K562 (cell line): ENCODE data around the gene B3GAT3. TPM values are rescaled to one million over a fixed set of nuclear protein-coding genes. Genes with fewer than 3 reads are reported as not detected.
A peak's percentile ranks its signal among the peaks of the same experiment; 100 is the strongest.

Experiments
- ATAC-seq: fragments of 200-7000 bp; cut with Tn5 transposase; 3 replicates; pipeline ENCODE4 v1.9.1; 2020; ENCODE audit warnings: moderate library complexity
- BruUV-seq: library from RNA; stranded (reverse); fragments of 400-500 nt; replicated peaks from 2 replicates; lab custom pipeline; 2021; lab: Mats Ljungman, UMichigan
- CTCF ChIA-PET: fragments of 300-600 bp; formaldehyde crosslinking; extraction: SDS; loops from one replicate; lab custom pipeline; 2021; ENCODE audit warnings: low intra/inter-chr PET ratio; lab: Yijun Ruan, JAX
- POLR2A ChIA-PET: fragments of 300-600, 350-650 bp; sonication (Branson Sonifier 250); formaldehyde crosslinking; extraction: SDS; loops from one replicate; lab custom pipeline; 2021; ENCODE audit warnings: antibody characterized with exemption, inconsistent platforms; lab: Yijun Ruan, JAX
- DNase-seq, 4 experiments: peaks; one replicate each; pipeline versions ENCODE4 v3.0.0 to v3.0.0-alpha.2; 2011 to 2018; ENCODE audit warnings: low spot score in 3 of 4, mixed read lengths in 3 of 4; ENCODE audit errors: extremely low read depth in 1 of 4
- FAIRE-seq: peaks from 2 replicates; lab custom pipeline; 2011; peaks lifted over from hg19 to GRCh38; lab: Jason Lieb, UNC
- H2AFZ ChIP-seq: 2 replicates; pipeline ENCODE4 v1.6.0; 2011; ENCODE audit warnings: low read depth, low read length, control low read depth, inconsistent platforms
- H3K27ac ChIP-seq: fragments of 200-600 bp; 3 replicates; pipeline ENCODE4 v1.8.0; 2011; ENCODE audit warnings: low read depth, mild to moderate bottlenecking, control low read depth, inconsistent platforms, low read length, moderate library complexity, mixed read lengths; ENCODE audit errors: extremely low read depth
- H3K27me3 ChIP-seq, 2 experiments: fragments of 300-600 bp in 1 of 2; 2 replicates in 1 of 2; 3 replicates in 1 of 2; pipeline versions ENCODE4 v1.6.0 to v1.8.0; 2011; ENCODE audit warnings: inconsistent platforms in 2 of 2, low read length in 2 of 2, mild to moderate bottlenecking in 1 of 2, mixed read lengths in 1 of 2, moderate library complexity in 1 of 2; ENCODE audit not compliant: control insufficient read depth in 2 of 2, insufficient read depth in 2 of 2
- H3K36me3 ChIP-seq: fragments of 300-600 bp; 3 replicates; pipeline ENCODE4 v1.8.0; 2011; ENCODE audit warnings: mild to moderate bottlenecking, low read length, inconsistent platforms; ENCODE audit not compliant: control insufficient read depth, insufficient read depth
- H3K4me1 ChIP-seq, 2 experiments: fragments of 200-600 bp in 1 of 2; replicated peaks in 1 of 2; 2 replicates in 1 of 2; 3 replicates in 1 of 2; pipeline versions ENCODE4 v1.5.1 to v1.8.0; 2011; ENCODE audit warnings: inconsistent platforms in 2 of 2, low read length in 2 of 2, mild to moderate bottlenecking in 1 of 2, mixed read lengths in 1 of 2, moderate library complexity in 1 of 2; ENCODE audit not compliant: control insufficient read depth in 2 of 2, insufficient read depth in 2 of 2
- H3K4me2 ChIP-seq: 2 replicates; pipeline ENCODE4 v1.6.1; 2011; ENCODE audit warnings: low read length, control low read depth, inconsistent platforms, mixed read lengths; ENCODE audit not compliant: insufficient read depth
- H3K4me3 ChIP-seq: fragments of 200-600 bp; sonication (generic), shearing (Covaris generic); 2 replicates; pipeline ENCODE4 v1.5.1; 2016; ENCODE audit warnings: control low read depth, inconsistent platforms
- H3K79me2 ChIP-seq: fragments of 200-600 bp; 3 replicates; pipeline ENCODE4 v1.8.0; 2011; ENCODE audit warnings: low read length, inconsistent platforms; ENCODE audit not compliant: control insufficient read depth, insufficient read depth
- H3K9ac ChIP-seq, 2 experiments: 2 replicates each; pipeline versions ENCODE4 v1.6.0 to v1.6.1; 2011; ENCODE audit warnings: low read depth in 2 of 2, low read length in 2 of 2, control low read depth in 1 of 2, inconsistent platforms in 1 of 2, mild to moderate bottlenecking in 1 of 2, mixed read lengths in 1 of 2; ENCODE audit not compliant: insufficient read depth in 1 of 2
- H3K9me1 ChIP-seq: one replicate; pipeline ENCODE4 v1.6.0; 2011; ENCODE audit warnings: inconsistent platforms, mild to moderate bottlenecking, low read length, moderate library complexity; ENCODE audit not compliant: control insufficient read depth, insufficient read depth
- H3K9me3 ChIP-seq: replicated peaks from 2 replicates; pipeline ENCODE4 v1.5.1; 2011; ENCODE audit warnings: low read depth, low read length, inconsistent platforms; ENCODE audit not compliant: control insufficient read depth, insufficient read depth
- H4K20me1 ChIP-seq: replicated peaks from 2 replicates; pipeline ENCODE4 v1.6.1; 2011; ENCODE audit warnings: low read length, inconsistent platforms, mixed read lengths; ENCODE audit not compliant: control insufficient read depth, insufficient read depth
- NFXL1 ChIP-seq: fragments of 450-650 bp; formaldehyde crosslinking; IDR thresholded peaks from 2 replicates; pipeline ENCODE4 v1.4.0; 2021; ENCODE audit warnings: mild to moderate bottlenecking
- TBP ChIP-seq: optimal IDR thresholded peaks from 2 replicates; pipeline ENCODE3; 2011; ENCODE audit warnings: low read depth, low read length, improper control_type of control experiment
- WGBS: fragments of 100-300 bp; shearing (Covaris generic); methylation state at CpG from one replicate; pipeline ENCODE4 v1.1.6; 2016; ENCODE audit warnings: low coverage, mixed read lengths; ENCODE audit not compliant: insufficient coverage; ENCODE audit errors: missing lambda C conversion rate; 5-methylcytosine and 5-hydroxymethylcytosine counted together
- in situ Hi-C: fragments of 300-500 bp; cut with MboI; formaldehyde crosslinking; loops from 4 replicates; pipeline ENCODE4 v1.15.0; 2018; ENCODE audit warnings: inconsistent platforms, mixed read lengths
- intact Hi-C: fragments of 100-400 bp; cut with micrococcal nuclease; formaldehyde crosslinking; loops from 2 replicates; pipeline ENCODE4 v1.14.2; 2022
- polyA plus RNA-seq, 8 experiments: library from polyadenylated mRNA; depleted of rRNA in 4 of 8; stranded (reverse) in 5 of 8; unstranded in 3 of 8; fragments of >200 nt; fragmentation: Nextera tagmentation in 2 of 8; fragmentation: Illumina TruSeq in 1 of 8; extraction: Ambion mirVana in 2 of 8; extraction: Trizol in 1 of 8; gene quantifications; 2 replicates each; pipeline versions ENCODE4 v1.2.1 to v1.2.3, GENCODE V29; 2011 to 2014; ENCODE audit warnings: inconsistent platforms in 1 of 8, missing spikeins in 1 of 8
- total RNA-seq, 7 experiments: library from RNA; depleted of rRNA in 6 of 7; stranded (reverse); fragments of >200 nt in 6 of 7; fragmentation: Illumina TruSeq in 2 of 7; extraction: Trizol in 2 of 7; gene quantifications; 2 replicates each; pipeline versions ENCODE4 v1.2.1 to v1.2.3, GENCODE V29; 2011 to 2021; ENCODE audit warnings: low replicate concordance in 1 of 7
- TF ChIP-seq, protein P1 (sequence below), 2 experiments: fragments of 450-650 bp; IDR thresholded peaks; 2 replicates each; pipeline ENCODE4 v1.6.1; 2016
- TF ChIP-seq, protein P2 (sequence below): fragments of 450-650 bp; IDR thresholded peaks from 2 replicates; pipeline ENCODE4 v1.6.1; 2018; ENCODE audit not compliant: partially characterized antibody

Gene B3GAT3
- total and polyA plus RNA-seq, 9 of the 15 experiments (the other 6 are each of a cell fraction or from before 2014, with no cell fraction given) = 0.30 to 64.0 (median 21.4) TPM

DNA sequence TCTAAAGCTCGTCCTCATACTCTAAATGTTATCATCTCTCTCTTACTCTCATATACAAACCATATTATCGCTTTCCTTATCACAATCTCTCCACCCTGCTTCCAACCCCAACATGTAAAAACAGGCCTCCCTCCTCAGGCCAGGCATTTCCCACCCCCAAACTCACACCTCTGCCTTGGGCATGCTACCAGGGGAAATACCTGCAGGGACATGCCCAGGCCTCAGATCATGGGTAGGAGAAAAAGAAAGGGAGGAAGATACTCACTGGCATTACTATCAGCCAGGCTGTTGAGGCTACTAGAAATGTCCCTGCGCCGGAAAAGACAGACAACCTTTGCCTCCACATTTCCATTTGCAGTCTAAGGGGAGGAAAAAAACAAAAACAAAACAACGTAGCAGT lies 21.9 kb downstream of the B3GAT3 start:
- H3K27ac ChIP-seq = peak overlapping the region; percentile 97
- peak; percentile 44 for FAIRE-seq
- CTCF ChIA-PET = no interaction called here
- H3K27me3 ChIP-seq = no peaks in the 10 kb centered on the region
- no peaks in the 10 kb centered on the region for H3K9me1 ChIP-seq
- POLR2A ChIA-PET = interaction anchor here (0.5 to 2.7 kb wide), 11 partner anchors 8 to 241 kb away, joined by 3 to 45 read pairs (median 4); partner anchors contain the start of genes C11orf98, CSKMT, EEF1G and TUT1
- in situ Hi-C loops = no loop called here
- peaks cover 14 to 32% of the 10 kb centered on the region in 2 experiments; a peak in 4 of 5 replicates for H3K4me1 ChIP-seq
- ATAC-seq = no peak
- H3K36me3 ChIP-seq = peaks cover 72% of the 10 kb centered on the region
- DNase-seq = no peak
- TSS peak; percentile 52 for BruUV-seq
- intact Hi-C loops = loop anchor here (1.0 to 10.0 kb wide), 3 partner anchors 46 to 285 kb away; partner anchors contain the start of genes GANAB, LBHD1, SLC3A2 and UQCC3
- H4K20me1 ChIP-seq = no peaks in the 10 kb centered on the region
- peak overlapping the region; percentile 95 for H3K4me2 ChIP-seq
- peak overlapping the region; percentile 83 to 95; a peak in 3 of 4 replicates for H3K9ac ChIP-seq
- no peaks in the 10 kb centered on the region for H3K9me3 ChIP-seq
- TF ChIP-seq TBP = peak; percentile 18
- TF ChIP-seq NFXL1 (CRISPR knock-in tag) = no peak
- TF ChIP-seq, protein P1, sequence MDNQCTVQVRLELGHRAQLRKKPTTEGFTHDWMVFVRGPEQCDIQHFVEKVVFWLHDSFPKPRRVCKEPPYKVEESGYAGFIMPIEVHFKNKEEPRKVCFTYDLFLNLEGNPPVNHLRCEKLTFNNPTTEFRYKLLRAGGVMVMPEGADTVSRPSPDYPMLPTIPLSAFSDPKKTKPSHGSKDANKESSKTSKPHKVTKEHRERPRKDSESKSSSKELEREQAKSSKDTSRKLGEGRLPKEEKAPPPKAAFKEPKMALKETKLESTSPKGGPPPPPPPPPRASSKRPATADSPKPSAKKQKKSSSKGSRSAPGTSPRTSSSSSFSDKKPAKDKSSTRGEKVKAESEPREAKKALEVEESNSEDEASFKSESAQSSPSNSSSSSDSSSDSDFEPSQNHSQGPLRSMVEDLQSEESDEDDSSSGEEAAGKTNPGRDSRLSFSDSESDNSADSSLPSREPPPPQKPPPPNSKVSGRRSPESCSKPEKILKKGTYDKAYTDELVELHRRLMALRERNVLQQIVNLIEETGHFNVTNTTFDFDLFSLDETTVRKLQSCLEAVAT (IDR thresholded peaks at IDR 0.05) = 0 out of 4 replicates have a peak, but pooled peaks of 1 of the 2 experiments have one; percentile 51
- TF ChIP-seq, protein P2, sequence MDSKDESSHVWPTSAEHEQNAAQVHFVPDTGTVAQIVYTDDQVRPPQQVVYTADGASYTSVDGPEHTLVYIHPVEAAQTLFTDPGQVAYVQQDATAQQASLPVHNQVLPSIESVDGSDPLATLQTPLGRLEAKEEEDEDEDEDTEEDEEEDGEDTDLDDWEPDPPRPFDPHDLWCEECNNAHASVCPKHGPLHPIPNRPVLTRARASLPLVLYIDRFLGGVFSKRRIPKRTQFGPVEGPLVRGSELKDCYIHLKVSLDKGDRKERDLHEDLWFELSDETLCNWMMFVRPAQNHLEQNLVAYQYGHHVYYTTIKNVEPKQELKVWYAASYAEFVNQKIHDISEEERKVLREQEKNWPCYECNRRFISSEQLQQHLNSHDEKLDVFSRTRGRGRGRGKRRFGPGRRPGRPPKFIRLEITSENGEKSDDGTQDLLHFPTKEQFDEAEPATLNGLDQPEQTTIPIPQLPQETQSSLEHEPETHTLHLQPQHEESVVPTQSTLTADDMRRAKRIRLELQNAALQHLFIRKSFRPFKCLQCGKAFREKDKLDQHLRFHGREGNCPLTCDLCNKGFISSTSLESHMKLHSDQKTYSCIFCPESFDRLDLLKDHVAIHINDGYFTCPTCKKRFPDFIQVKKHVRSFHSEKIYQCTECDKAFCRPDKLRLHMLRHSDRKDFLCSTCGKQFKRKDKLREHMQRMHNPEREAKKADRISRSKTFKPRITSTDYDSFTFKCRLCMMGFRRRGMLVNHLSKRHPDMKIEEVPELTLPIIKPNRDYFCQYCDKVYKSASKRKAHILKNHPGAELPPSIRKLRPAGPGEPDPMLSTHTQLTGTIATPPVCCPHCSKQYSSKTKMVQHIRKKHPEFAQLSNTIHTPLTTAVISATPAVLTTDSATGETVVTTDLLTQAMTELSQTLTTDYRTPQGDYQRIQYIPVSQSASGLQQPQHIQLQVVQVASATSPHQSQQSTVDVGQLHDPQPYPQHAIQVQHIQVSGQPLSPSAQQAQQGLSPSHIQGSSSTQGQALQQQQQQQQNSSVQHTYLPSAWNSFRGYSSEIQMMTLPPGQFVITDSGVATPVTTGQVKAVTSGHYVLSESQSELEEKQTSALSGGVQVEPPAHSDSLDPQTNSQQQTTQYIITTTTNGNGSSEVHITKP = peak; percentile 6
- H2AFZ ChIP-seq = no peak overlapping the region
- H3K79me2 ChIP-seq = peaks cover 46% of the 10 kb centered on the region
- peak overlapping the region; percentile 95 for H3K4me3 ChIP-seq
- 3% methylated on average over 5 of the region's 5 CpGs for WGBS
